K562 (cell line): Measurements from ENCODE around the gene C17orf50. TPM values are rescaled to one million over a fixed set of nuclear protein-coding genes. Genes with fewer than 3 reads are reported as not detected.
A peak's percentile ranks its signal among the peaks of the same experiment; 100 is the strongest.

Experiments used
- KLF13 ChIP-seq: fragments of 450-650 bp; IDR thresholded peaks from 2 replicates; pipeline ENCODE4 v1.6.1; 2016; ENCODE audit warnings: missing genetic modification characterization, low read depth, mild to moderate bottlenecking, missing compliant biosample characterization, moderate library complexity, borderline replicate concordance
- PPARD ChIP-seq: fragments of 250-450 bp; sonication (Bioruptor Pico); IDR thresholded peaks from 2 replicates; pipeline ENCODE4 v1.8.0; 2022; ENCODE audit warnings: inconsistent platforms, mild to moderate bottlenecking, moderate library complexity
- PURB ChIP-seq: sonication (generic); formaldehyde crosslinking; IDR thresholded peaks from 2 replicates; pipeline ENCODE4 v1.9.0; 2021; ENCODE audit warnings: low read depth, mild to moderate bottlenecking, missing genetic modification reagents
- SAP30 ChIP-seq: fragments of 200-600 bp; sonication (generic); IDR thresholded peaks from 2 replicates; pipeline ENCODE4 v1.6.1; 2012; ENCODE audit warnings: borderline replicate concordance, low read depth, mild to moderate bottlenecking, moderate library complexity, low read length, control low read depth, inconsistent platforms; ENCODE audit not compliant: insufficient read depth, poor library complexity, severe bottlenecking
- TBL1XR1 ChIP-seq, 2 experiments: IDR thresholded peaks; 2 replicates each; pipeline ENCODE4 v1.6.1; 2012; ENCODE audit warnings: improper control_type of control experiment in 2 of 2, low read length in 2 of 2, mild to moderate bottlenecking in 1 of 2
- TEAD4 ChIP-seq, 2 experiments: sonication (generic) in 1 of 2; formaldehyde crosslinking in 1 of 2; IDR thresholded peaks; 2 replicates each; pipeline versions ENCODE4 v1.6.1 to v1.8.0; 2012 to 2022; ENCODE audit warnings: borderline replicate concordance in 1 of 2, inconsistent platforms in 1 of 2, low read length in 1 of 2, mild to moderate bottlenecking in 1 of 2, missing genetic modification reagents in 1 of 2
- polyA plus RNA-seq, 8 experiments: library from polyadenylated mRNA; depleted of rRNA in 4 of 8; stranded (reverse) in 5 of 8; unstranded in 3 of 8; fragments of >200 nt; fragmentation: Nextera tagmentation in 2 of 8; fragmentation: Illumina TruSeq in 1 of 8; extraction: Ambion mirVana in 2 of 8; extraction: Trizol in 1 of 8; gene quantifications; 2 replicates each; pipeline versions ENCODE4 v1.2.1 to v1.2.3, GENCODE V29; 2011 to 2014; ENCODE audit warnings: inconsistent platforms in 1 of 8, missing spikeins in 1 of 8
- total RNA-seq, 7 experiments: library from RNA; depleted of rRNA in 6 of 7; stranded (reverse); fragments of >200 nt in 6 of 7; fragmentation: Illumina TruSeq in 2 of 7; extraction: Trizol in 2 of 7; gene quantifications; 2 replicates each; pipeline versions ENCODE4 v1.2.1 to v1.2.3, GENCODE V29; 2011 to 2021; ENCODE audit warnings: low replicate concordance in 1 of 7
- TF ChIP-seq, protein P1 (sequence below): fragments of 450-650 bp; IDR thresholded peaks from 2 replicates; pipeline ENCODE4 v1.6.1; 2018; ENCODE audit not compliant: partially characterized antibody
- TF ChIP-seq, protein P2 (sequence below): fragments of 450-650 bp; IDR thresholded peaks from 2 replicates; pipeline ENCODE4 v1.6.1; 2017; ENCODE audit warnings: antibody characterized with exemption, mild to moderate bottlenecking
- TF ChIP-seq, protein P3 (sequence below): fragments of 450-650 bp; formaldehyde crosslinking; IDR thresholded peaks from 2 replicates; pipeline ENCODE4 v1.4.0; 2022; ENCODE audit warnings: missing genetic modification characterization
- TF ChIP-seq, protein P4 (sequence below): fragments of 150-350 bp; IDR thresholded peaks from 2 replicates; pipeline ENCODE4 v1.6.1; 2014; ENCODE audit warnings: low read depth, mild to moderate bottlenecking, low read length, borderline replicate concordance
- TF ChIP-seq, protein P5 (sequence below): IDR thresholded peaks from 2 replicates; pipeline ENCODE4 v1.6.1; 2014; ENCODE audit warnings: antibody characterized with exemption

C17orf50 gene
- total and polyA plus RNA-seq, 9 of the 15 experiments (the other 6 are each of a cell fraction or from before 2014, with no cell fraction given): not detected

GRCh38 chr17:35809855-35810461, 49.3 kb downstream of the C17orf50 start (continued):
- TF ChIP-seq, protein P1, sequence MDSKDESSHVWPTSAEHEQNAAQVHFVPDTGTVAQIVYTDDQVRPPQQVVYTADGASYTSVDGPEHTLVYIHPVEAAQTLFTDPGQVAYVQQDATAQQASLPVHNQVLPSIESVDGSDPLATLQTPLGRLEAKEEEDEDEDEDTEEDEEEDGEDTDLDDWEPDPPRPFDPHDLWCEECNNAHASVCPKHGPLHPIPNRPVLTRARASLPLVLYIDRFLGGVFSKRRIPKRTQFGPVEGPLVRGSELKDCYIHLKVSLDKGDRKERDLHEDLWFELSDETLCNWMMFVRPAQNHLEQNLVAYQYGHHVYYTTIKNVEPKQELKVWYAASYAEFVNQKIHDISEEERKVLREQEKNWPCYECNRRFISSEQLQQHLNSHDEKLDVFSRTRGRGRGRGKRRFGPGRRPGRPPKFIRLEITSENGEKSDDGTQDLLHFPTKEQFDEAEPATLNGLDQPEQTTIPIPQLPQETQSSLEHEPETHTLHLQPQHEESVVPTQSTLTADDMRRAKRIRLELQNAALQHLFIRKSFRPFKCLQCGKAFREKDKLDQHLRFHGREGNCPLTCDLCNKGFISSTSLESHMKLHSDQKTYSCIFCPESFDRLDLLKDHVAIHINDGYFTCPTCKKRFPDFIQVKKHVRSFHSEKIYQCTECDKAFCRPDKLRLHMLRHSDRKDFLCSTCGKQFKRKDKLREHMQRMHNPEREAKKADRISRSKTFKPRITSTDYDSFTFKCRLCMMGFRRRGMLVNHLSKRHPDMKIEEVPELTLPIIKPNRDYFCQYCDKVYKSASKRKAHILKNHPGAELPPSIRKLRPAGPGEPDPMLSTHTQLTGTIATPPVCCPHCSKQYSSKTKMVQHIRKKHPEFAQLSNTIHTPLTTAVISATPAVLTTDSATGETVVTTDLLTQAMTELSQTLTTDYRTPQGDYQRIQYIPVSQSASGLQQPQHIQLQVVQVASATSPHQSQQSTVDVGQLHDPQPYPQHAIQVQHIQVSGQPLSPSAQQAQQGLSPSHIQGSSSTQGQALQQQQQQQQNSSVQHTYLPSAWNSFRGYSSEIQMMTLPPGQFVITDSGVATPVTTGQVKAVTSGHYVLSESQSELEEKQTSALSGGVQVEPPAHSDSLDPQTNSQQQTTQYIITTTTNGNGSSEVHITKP: peak; percentile 66
- TF ChIP-seq, protein P2, sequence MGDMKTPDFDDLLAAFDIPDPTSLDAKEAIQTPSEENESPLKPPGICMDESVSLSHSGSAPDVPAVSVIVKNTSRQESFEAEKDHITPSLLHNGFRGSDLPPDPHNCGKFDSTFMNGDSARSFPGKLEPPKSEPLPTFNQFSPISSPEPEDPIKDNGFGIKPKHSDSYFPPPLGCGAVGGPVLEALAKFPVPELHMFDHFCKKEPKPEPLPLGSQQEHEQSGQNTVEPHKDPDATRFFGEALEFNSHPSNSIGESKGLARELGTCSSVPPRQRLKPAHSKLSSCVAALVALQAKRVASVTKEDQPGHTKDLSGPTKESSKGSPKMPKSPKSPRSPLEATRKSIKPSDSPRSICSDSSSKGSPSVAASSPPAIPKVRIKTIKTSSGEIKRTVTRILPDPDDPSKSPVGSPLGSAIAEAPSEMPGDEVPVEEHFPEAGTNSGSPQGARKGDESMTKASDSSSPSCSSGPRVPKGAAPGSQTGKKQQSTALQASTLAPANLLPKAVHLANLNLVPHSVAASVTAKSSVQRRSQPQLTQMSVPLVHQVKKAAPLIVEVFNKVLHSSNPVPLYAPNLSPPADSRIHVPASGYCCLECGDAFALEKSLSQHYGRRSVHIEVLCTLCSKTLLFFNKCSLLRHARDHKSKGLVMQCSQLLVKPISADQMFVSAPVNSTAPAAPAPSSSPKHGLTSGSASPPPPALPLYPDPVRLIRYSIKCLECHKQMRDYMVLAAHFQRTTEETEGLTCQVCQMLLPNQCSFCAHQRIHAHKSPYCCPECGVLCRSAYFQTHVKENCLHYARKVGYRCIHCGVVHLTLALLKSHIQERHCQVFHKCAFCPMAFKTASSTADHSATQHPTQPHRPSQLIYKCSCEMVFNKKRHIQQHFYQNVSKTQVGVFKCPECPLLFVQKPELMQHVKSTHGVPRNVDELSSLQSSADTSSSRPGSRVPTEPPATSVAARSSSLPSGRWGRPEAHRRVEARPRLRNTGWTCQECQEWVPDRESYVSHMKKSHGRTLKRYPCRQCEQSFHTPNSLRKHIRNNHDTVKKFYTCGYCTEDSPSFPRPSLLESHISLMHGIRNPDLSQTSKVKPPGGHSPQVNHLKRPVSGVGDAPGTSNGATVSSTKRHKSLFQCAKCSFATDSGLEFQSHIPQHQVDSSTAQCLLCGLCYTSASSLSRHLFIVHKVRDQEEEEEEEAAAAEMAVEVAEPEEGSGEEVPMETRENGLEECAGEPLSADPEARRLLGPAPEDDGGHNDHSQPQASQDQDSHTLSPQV: no peak
- TF ChIP-seq PURB: no peak
- TF ChIP-seq, protein P3, sequence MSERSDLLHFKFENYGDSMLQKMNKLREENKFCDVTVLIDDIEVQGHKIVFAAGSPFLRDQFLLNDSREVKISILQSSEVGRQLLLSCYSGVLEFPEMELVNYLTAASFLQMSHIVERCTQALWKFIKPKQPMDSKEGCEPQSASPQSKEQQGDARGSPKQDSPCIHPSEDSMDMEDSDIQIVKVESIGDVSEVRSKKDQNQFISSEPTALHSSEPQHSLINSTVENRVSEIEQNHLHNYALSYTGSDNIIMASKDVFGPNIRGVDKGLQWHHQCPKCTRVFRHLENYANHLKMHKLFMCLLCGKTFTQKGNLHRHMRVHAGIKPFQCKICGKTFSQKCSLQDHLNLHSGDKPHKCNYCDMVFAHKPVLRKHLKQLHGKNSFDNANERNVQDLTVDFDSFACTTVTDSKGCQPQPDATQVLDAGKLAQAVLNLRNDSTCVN (CRISPR knock-in tag): no peak
- TF ChIP-seq, protein P4, sequence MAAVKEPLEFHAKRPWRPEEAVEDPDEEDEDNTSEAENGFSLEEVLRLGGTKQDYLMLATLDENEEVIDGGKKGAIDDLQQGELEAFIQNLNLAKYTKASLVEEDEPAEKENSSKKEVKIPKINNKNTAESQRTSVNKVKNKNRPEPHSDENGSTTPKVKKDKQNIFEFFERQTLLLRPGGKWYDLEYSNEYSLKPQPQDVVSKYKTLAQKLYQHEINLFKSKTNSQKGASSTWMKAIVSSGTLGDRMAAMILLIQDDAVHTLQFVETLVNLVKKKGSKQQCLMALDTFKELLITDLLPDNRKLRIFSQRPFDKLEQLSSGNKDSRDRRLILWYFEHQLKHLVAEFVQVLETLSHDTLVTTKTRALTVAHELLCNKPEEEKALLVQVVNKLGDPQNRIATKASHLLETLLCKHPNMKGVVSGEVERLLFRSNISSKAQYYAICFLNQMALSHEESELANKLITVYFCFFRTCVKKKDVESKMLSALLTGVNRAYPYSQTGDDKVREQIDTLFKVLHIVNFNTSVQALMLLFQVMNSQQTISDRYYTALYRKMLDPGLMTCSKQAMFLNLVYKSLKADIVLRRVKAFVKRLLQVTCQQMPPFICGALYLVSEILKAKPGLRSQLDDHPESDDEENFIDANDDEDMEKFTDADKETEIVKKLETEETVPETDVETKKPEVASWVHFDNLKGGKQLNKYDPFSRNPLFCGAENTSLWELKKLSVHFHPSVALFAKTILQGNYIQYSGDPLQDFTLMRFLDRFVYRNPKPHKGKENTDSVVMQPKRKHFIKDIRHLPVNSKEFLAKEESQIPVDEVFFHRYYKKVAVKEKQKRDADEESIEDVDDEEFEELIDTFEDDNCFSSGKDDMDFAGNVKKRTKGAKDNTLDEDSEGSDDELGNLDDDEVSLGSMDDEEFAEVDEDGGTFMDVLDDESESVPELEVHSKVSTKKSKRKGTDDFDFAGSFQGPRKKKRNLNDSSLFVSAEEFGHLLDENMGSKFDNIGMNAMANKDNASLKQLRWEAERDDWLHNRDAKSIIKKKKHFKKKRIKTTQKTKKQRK: no peak
- TF ChIP-seq SAP30: peak; percentile 23
- no peak for TF ChIP-seq KLF13 (tag)
- TF ChIP-seq, protein P5, sequence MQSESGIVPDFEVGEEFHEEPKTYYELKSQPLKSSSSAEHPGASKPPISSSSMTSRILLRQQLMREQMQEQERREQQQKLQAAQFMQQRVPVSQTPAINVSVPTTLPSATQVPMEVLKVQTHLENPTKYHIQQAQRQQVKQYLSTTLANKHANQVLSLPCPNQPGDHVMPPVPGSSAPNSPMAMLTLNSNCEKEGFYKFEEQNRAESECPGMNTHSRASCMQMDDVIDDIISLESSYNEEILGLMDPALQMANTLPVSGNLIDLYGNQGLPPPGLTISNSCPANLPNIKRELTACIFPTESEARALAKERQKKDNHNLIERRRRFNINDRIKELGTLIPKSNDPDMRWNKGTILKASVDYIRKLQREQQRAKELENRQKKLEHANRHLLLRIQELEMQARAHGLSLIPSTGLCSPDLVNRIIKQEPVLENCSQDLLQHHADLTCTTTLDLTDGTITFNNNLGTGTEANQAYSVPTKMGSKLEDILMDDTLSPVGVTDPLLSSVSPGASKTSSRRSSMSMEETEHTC: no peak
- no peak for TF ChIP-seq TEAD4 (IDR thresholded peaks at IDR 0.05; ENCODE audit: low read length)
- no peak for TF ChIP-seq TEAD4 (CRISPR knock-in tag; IDR thresholded peaks at IDR 0.05; ENCODE audit: borderline replicate concordance)
- TF ChIP-seq TBL1XR1 (IDR thresholded peaks at IDR 0.05; ENCODE audit: low read length in 2 of 2): no peak
- TF ChIP-seq PPARD (CRISPR knock-in tag): no peak
